Thyroid gland (tissue), 4 donors: ENCODE results near the gene EXOC3L4.
A peak's percentile ranks its signal among the peaks of the same experiment; 100 is the strongest.

Experiments
- CTCF ChIP-seq, 6 experiments: fragments of 200-600 bp in 3 of 6; fragments of 450-650 bp in 3 of 6; sonication (generic) in 3 of 6; IDR thresholded peaks; one replicate each; pipeline ENCODE4 v1.5.1; 2016 to 2019; ENCODE audit warnings: antibody characterized with exemption in 6 of 6, mild to moderate bottlenecking in 2 of 6, inconsistent platforms in 1 of 6, moderate library complexity in 1 of 6
- POLR2A ChIP-seq, 2 donors: fragments of 450-650 bp; IDR thresholded peaks; one replicate each; pipeline ENCODE4 v1.6.1; 2017; ENCODE audit warnings: antibody characterized with exemption in 2 of 2, mild to moderate bottlenecking in 2 of 2, moderate library complexity in 1 of 2

- TF ChIP-seq CTCF (IDR thresholded peaks at IDR 0.05) (peak; percentile 76 to 99 (median 94)), POLR2A (IDR thresholded peaks at IDR 0.05) (no peak)
Measured at GRCh38 chr14:103104654-103105452, 10.3 kb downstream of the EXOC3L4 start.
